ENCODE measurements around the gene ADGRF4. TPM values are rescaled to one million over a fixed set of nuclear protein-coding genes. Genes with fewer than 3 reads are reported as not detected.

ADGRF4 gene
- total RNA-seq, 1 experiment from 2014 or later = 0.10 TPM

DNA sequence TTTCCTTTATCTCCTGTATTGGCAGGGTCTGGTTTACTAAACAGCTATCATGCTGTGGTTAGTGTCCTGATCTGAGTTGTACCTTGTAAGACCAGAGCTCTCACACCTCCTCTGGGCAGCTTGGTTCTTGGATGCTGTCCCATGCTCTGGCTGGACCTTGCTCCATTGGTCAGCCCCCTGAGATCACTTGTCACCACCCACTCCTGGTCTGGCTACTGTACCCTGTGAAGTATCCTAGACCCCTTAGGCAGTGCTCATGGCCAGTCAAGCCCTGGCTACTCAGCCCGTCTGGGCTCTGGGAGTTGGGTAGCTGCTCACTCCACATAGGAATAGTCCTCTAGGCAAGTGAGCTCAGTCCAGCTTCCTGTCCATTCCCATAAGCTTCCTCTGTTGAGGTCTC is 31.1 kb downstream of the ADGRF4 start:
- no peaks in the 10 kb centered on the region for H3K4me1 ChIP-seq (ENCODE audit: control insufficient read depth, insufficient read depth, low read length)
- in situ Hi-C loops (cut with HindIII; ENCODE audit: low pct_unique_long_range_greater_than_20kb, low sequenced_read_pairs) = no loop called here

DNA sequence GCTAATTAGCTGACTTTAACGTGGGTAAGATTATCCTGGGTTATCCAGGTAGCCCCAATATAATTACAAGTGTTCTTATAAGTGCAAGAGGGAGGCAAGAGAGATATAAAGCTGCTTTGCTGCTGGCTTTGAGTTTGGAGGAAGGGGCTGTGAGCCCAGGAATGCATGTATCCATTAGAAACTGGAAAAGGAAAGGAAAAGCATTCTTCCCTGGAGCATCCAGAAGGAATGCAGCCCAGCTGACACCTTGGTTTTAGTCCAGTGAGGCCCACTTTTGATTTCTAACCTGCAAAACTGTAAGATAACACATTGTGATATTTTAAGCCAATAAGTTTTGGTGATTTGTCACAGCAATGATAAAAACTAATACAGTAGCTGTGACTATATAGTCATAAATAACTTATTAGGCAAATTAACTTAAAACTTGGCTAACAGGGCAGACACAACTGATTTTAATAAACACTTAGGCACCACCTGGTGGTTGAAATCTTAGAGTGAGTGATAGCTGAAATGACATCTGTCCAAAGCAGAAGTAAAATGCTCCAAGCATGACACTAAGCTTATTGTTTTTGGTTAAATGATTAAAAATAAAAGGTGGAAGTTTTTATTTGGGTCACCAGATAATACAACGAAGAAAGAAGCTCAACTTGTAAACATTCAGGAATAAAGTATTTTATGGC is 35.6 kb downstream of the ADGRF4 start:
- intact Hi-C loops (cut with micrococcal nuclease; ENCODE audit: unreplicated experiment) = loop anchor here (2.0 to 10.0 kb wide), 2 partner anchors 103 to 319 kb away; no protein-coding TSS in a partner anchor
- H3K27me3 ChIP-seq (ENCODE audit: control insufficient read depth, insufficient read depth, low read length) = no peaks in the 10 kb centered on the region
- POLR2A ChIA-PET = no interaction called here
- H3K4me1 ChIP-seq (ENCODE audit: control insufficient read depth, insufficient read depth, low read length) = no peaks in the 10 kb centered on the region
- DNase-seq (ENCODE audit: low read depth, low spot score) = no peak
- TF ChIP-seq, protein P1, sequence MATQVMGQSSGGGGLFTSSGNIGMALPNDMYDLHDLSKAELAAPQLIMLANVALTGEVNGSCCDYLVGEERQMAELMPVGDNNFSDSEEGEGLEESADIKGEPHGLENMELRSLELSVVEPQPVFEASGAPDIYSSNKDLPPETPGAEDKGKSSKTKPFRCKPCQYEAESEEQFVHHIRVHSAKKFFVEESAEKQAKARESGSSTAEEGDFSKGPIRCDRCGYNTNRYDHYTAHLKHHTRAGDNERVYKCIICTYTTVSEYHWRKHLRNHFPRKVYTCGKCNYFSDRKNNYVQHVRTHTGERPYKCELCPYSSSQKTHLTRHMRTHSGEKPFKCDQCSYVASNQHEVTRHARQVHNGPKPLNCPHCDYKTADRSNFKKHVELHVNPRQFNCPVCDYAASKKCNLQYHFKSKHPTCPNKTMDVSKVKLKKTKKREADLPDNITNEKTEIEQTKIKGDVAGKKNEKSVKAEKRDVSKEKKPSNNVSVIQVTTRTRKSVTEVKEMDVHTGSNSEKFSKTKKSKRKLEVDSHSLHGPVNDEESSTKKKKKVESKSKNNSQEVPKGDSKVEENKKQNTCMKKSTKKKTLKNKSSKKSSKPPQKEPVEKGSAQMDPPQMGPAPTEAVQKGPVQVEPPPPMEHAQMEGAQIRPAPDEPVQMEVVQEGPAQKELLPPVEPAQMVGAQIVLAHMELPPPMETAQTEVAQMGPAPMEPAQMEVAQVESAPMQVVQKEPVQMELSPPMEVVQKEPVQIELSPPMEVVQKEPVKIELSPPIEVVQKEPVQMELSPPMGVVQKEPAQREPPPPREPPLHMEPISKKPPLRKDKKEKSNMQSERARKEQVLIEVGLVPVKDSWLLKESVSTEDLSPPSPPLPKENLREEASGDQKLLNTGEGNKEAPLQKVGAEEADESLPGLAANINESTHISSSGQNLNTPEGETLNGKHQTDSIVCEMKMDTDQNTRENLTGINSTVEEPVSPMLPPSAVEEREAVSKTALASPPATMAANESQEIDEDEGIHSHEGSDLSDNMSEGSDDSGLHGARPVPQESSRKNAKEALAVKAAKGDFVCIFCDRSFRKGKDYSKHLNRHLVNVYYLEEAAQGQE (IDR thresholded peaks at IDR 0.05; ENCODE audit: insufficient read depth in 1 of 2, low read depth in 2 of 2, low read length in 1 of 2) = no peak
- no peak for TF ChIP-seq SIN3A (IDR thresholded peaks at IDR 0.05; ENCODE audit: borderline replicate concordance, insufficient read depth, low read depth, low read length)
- TF ChIP-seq, protein P2, sequence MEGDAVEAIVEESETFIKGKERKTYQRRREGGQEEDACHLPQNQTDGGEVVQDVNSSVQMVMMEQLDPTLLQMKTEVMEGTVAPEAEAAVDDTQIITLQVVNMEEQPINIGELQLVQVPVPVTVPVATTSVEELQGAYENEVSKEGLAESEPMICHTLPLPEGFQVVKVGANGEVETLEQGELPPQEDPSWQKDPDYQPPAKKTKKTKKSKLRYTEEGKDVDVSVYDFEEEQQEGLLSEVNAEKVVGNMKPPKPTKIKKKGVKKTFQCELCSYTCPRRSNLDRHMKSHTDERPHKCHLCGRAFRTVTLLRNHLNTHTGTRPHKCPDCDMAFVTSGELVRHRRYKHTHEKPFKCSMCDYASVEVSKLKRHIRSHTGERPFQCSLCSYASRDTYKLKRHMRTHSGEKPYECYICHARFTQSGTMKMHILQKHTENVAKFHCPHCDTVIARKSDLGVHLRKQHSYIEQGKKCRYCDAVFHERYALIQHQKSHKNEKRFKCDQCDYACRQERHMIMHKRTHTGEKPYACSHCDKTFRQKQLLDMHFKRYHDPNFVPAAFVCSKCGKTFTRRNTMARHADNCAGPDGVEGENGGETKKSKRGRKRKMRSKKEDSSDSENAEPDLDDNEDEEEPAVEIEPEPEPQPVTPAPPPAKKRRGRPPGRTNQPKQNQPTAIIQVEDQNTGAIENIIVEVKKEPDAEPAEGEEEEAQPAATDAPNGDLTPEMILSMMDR (IDR thresholded peaks at IDR 0.05) = peak; percentile 30; the same call in 1 of the 2 replicates
- no peak for TF ChIP-seq POLR2AphosphoS5 (IDR thresholded peaks at IDR 0.05; ENCODE audit: low read depth, low read length)
- no peak for TF ChIP-seq TCF7L2 (IDR thresholded peaks at IDR 0.05; ENCODE audit: low read depth, low read length)
- CTCF ChIA-PET = interaction anchor here (1.2 kb wide), 1 partner anchor 103 kb away, joined by 6 read pairs; no protein-coding TSS in a partner anchor
- no TSS peak for BruUV-seq (replicated peaks)
- in situ Hi-C loops (cut with HindIII; ENCODE audit: low pct_unique_long_range_greater_than_20kb, low sequenced_read_pairs) = no loop called here
- no peaks in the 10 kb centered on the region for H3K9me3 ChIP-seq (ENCODE audit: control insufficient read depth, insufficient read depth, low read depth, low read length)
- no peaks in the 10 kb centered on the region for H3K36me3 ChIP-seq (ENCODE audit: control insufficient read depth, insufficient read depth, low read length)
- H3K4me3 ChIP-seq (ENCODE audit: low read depth in 2 of 2, low read length in 2 of 2) = no peak overlapping the region
- H3K27ac ChIP-seq (ENCODE audit: low read length) = no peak overlapping the region
- peak; percentile 65; the same call in 1 of the 2 replicates for ATAC-seq

More for the DNA sequence above, 31.1 kb downstream of the ADGRF4 start:
- Histone ChIP-seq H3K36me3 (ENCODE audit: control insufficient read depth, insufficient read depth, low read length) (no peaks in the 10 kb centered on the region), H3K4me3 (ENCODE audit: low read depth in 2 of 2, low read length in 2 of 2) (no peak overlapping the region), H3K9me3 (ENCODE audit: control insufficient read depth, insufficient read depth, low read depth, low read length) (no peaks in the 10 kb centered on the region), H3K27me3 (ENCODE audit: control insufficient read depth, insufficient read depth, low read length) (no peaks in the 10 kb centered on the region), H3K27ac (ENCODE audit: low read length) (no peak overlapping the region)
- BruUV-seq (replicated peaks) = no TSS peak
- DNase-seq (ENCODE audit: low read depth, low spot score) = no peak
- TF ChIP-seq, protein P1 (IDR thresholded peaks at IDR 0.05; ENCODE audit: insufficient read depth in 1 of 2, low read depth in 2 of 2, low read length in 1 of 2) = no peak
- no peak for TF ChIP-seq TCF7L2 (IDR thresholded peaks at IDR 0.05; ENCODE audit: low read depth, low read length)
- TF ChIP-seq POLR2AphosphoS5 (IDR thresholded peaks at IDR 0.05; ENCODE audit: low read depth, low read length) = no peak
- no peak for TF ChIP-seq SIN3A (IDR thresholded peaks at IDR 0.05; ENCODE audit: borderline replicate concordance, insufficient read depth, low read depth, low read length)
- TF ChIP-seq, protein P2 (IDR thresholded peaks at IDR 0.05) = no peak
- ChIA-PET CTCF (no interaction called here), POLR2A (interaction anchor here (0.6 kb wide), 1 partner anchor 137 kb away, joined by 10 read pairs; no protein-coding TSS in a partner anchor)
- no peak for ATAC-seq
- intact Hi-C loops (cut with micrococcal nuclease; ENCODE audit: unreplicated experiment) = no loop called here
